Neuronal stem cell (in vitro differentiated cells): ENCODE results near the gene TPST1.

Experiments used
- DNase-seq: peaks from one replicate; pipeline ENCODE4 v3.0.0-alpha.2; 2013; ENCODE audit warnings: low spot score
- H2AFZ ChIP-seq: one replicate; pipeline ENCODE4 v1.6.1; 2013; ENCODE audit warnings: mild to moderate bottlenecking, low read length, inconsistent platforms
- H2AK5ac ChIP-seq: 2 replicates; pipeline ENCODE4 v1.6.1; 2013; ENCODE audit warnings: low read depth, mild to moderate bottlenecking, inconsistent platforms, low read length, moderate library complexity, mixed read lengths
- H2BK120ac ChIP-seq: 2 replicates; pipeline ENCODE4 v1.6.1; 2013; ENCODE audit warnings: low read depth, mild to moderate bottlenecking, inconsistent platforms, low read length, moderate library complexity, mixed read lengths
- H2BK12ac ChIP-seq: one replicate; pipeline ENCODE4 v1.6.1; 2013; ENCODE audit warnings: low read length, inconsistent platforms
- H2BK15ac ChIP-seq: 2 replicates; pipeline ENCODE4 v1.6.1; 2013; ENCODE audit warnings: mild to moderate bottlenecking, low read length, inconsistent platforms, mixed read lengths
- H2BK5ac ChIP-seq: one replicate; pipeline ENCODE4 v1.6.1; 2013; ENCODE audit warnings: inconsistent platforms, mild to moderate bottlenecking, low read length, moderate library complexity
- H3K14ac ChIP-seq: one replicate; pipeline ENCODE4 v1.6.1; 2013; ENCODE audit warnings: low read length, inconsistent platforms
- H3K18ac ChIP-seq: 2 replicates; pipeline ENCODE4 v1.6.1; 2013; ENCODE audit warnings: low read length, inconsistent platforms
- H3K23ac ChIP-seq: 2 replicates; pipeline ENCODE4 v1.6.1; 2013; ENCODE audit warnings: low read depth, mild to moderate bottlenecking, mixed read lengths, low read length, inconsistent platforms; ENCODE audit not compliant: poor library complexity
- H3K27ac ChIP-seq: replicated peaks from 3 replicates; pipeline ENCODE4 v1.5.1; 2013; ENCODE audit warnings: low read length, inconsistent platforms
- H3K27me3 ChIP-seq, 3 experiments: 2 replicates each; pipeline ENCODE4 v1.6.1; 2013; ENCODE audit warnings: low read length in 3 of 3, mild to moderate bottlenecking in 2 of 3, inconsistent platforms in 1 of 3, low read depth in 1 of 3, mixed read lengths in 1 of 3, moderate library complexity in 1 of 3; ENCODE audit not compliant: control insufficient read depth in 3 of 3, insufficient read depth in 3 of 3
- H3K36me3 ChIP-seq, 2 donors: replicated peaks in 1 of 2; 2 replicates each; pipeline ENCODE4 v1.6.1; 2013; ENCODE audit warnings: low read length in 2 of 2; ENCODE audit not compliant: control insufficient read depth in 2 of 2, insufficient read depth in 2 of 2
- H3K4ac ChIP-seq: 2 replicates; pipeline ENCODE4 v1.6.1; 2013; ENCODE audit warnings: inconsistent platforms, mild to moderate bottlenecking, low read length, moderate library complexity
- H3K4me1 ChIP-seq, 2 donors: 1 replicate in 1 of 2; 2 replicates in 1 of 2; pipeline ENCODE4 v1.6.1; 2013; ENCODE audit warnings: low read length in 2 of 2, low read depth in 1 of 2; ENCODE audit not compliant: control insufficient read depth in 2 of 2, insufficient read depth in 1 of 2
- H3K4me2 ChIP-seq: one replicate; pipeline ENCODE4 v1.6.1; 2013; ENCODE audit warnings: mild to moderate bottlenecking, low read length, inconsistent platforms; ENCODE audit not compliant: insufficient read depth, poor library complexity, severe bottlenecking
- H3K4me3 ChIP-seq, 2 donors: 2 replicates each; pipeline ENCODE4 v1.5.1; 2013; ENCODE audit warnings: low read length in 2 of 2, mild to moderate bottlenecking in 2 of 2, inconsistent platforms in 1 of 2, moderate library complexity in 1 of 2
- H3K79me1 ChIP-seq: one replicate; pipeline ENCODE4 v1.6.1; 2013; ENCODE audit warnings: low read depth, mild to moderate bottlenecking, inconsistent platforms, low read length, moderate library complexity
- H3K9ac ChIP-seq: one replicate; pipeline ENCODE4 v1.6.1; 2013; ENCODE audit warnings: mild to moderate bottlenecking, low read depth, low read length, inconsistent platforms; ENCODE audit not compliant: poor library complexity
- H3K9me3 ChIP-seq, 2 donors: replicated peaks in 1 of 2; 2 replicates each; pipeline versions ENCODE3 to v1.6.1; 2013; ENCODE audit warnings: low read length in 2 of 2, mild to moderate bottlenecking in 2 of 2, inconsistent platforms in 1 of 2, low read depth in 1 of 2, mixed read lengths in 1 of 2, moderate library complexity in 1 of 2; ENCODE audit not compliant: control insufficient read depth in 2 of 2, insufficient read depth in 1 of 2
- H4K8ac ChIP-seq: one replicate; pipeline ENCODE4 v1.6.1; 2013; ENCODE audit warnings: low read depth, mild to moderate bottlenecking, inconsistent platforms, low read length, moderate library complexity
- H4K91ac ChIP-seq: one replicate; pipeline ENCODE4 v1.6.1; 2013; ENCODE audit warnings: low read length, low read depth, mild to moderate bottlenecking, inconsistent platforms; ENCODE audit not compliant: poor library complexity
- WGBS, 2 donors: extraction: QIAGEN DNeasy Blood & Tissue Kit; methylation state at CpG; one replicate each; pipeline ENCODE4 v1.1.7; 2013; ENCODE audit warnings: missing lambda C conversion rate in 2 of 2, mixed read lengths in 1 of 2; ENCODE audit not compliant: insufficient read length in 2 of 2, insufficient replicate concordance in 1 of 2; ENCODE audit errors: extremely low coverage in 2 of 2; 5-methylcytosine and 5-hydroxymethylcytosine counted together

TPST1 gene

GRCh38 chr7:66255534-66256100, 50.5 kb downstream of the TPST1 start:
- no peak overlapping the region for H4K8ac ChIP-seq
- no peak overlapping the region for H2BK15ac ChIP-seq
- no peak overlapping the region for H2AK5ac ChIP-seq
- H3K4ac ChIP-seq, result no peak overlapping the region
- no peak overlapping the region for H3K4me2 ChIP-seq
- DNase-seq, result no peak
- no peak overlapping the region for H2BK5ac ChIP-seq
- H3K36me3 ChIP-seq, result peaks cover 0 to 7% of the 10 kb centered on the region in 2 donors
- H3K18ac ChIP-seq, result no peak overlapping the region
- H3K27ac ChIP-seq, result no peak overlapping the region
- peaks cover 0 to 2% of the 10 kb centered on the region in 2 donors for H3K4me1 ChIP-seq
- no peak overlapping the region for H2BK12ac ChIP-seq
- no peaks in the 10 kb centered on the region for H3K79me1 ChIP-seq
- H3K4me3 ChIP-seq, result no peak overlapping the region
- no peak overlapping the region for H4K91ac ChIP-seq
- no peak overlapping the region for H2BK120ac ChIP-seq
- H3K9ac ChIP-seq, result no peak overlapping the region
- H3K14ac ChIP-seq, result no peak overlapping the region
- H3K23ac ChIP-seq, result no peak overlapping the region
- no peaks in the 10 kb centered on the region for H3K27me3 ChIP-seq
- peaks cover 0 to 5% of the 10 kb centered on the region in 2 donors for H3K9me3 ChIP-seq
- no peak overlapping the region for H2AFZ ChIP-seq

- H3K27ac ChIP-seq, result no peak overlapping the region
- no peak overlapping the region for H3K23ac ChIP-seq
- no peak overlapping the region for H2BK12ac ChIP-seq
- no peak overlapping the region for H3K4me2 ChIP-seq
- H2AFZ ChIP-seq, result no peak overlapping the region
- no peak overlapping the region for H3K4ac ChIP-seq
- H3K27me3 ChIP-seq, result no peaks in the 10 kb centered on the region
- no peak for DNase-seq
- H2BK120ac ChIP-seq, result no peak overlapping the region
- peaks cover 0 to 7% of the 10 kb centered on the region in 2 donors for H3K36me3 ChIP-seq
- no peak overlapping the region for H3K9ac ChIP-seq
- H2BK15ac ChIP-seq, result no peak overlapping the region
- no peak overlapping the region for H3K18ac ChIP-seq
- H3K4me3 ChIP-seq, result no peak overlapping the region
- peaks cover 0 to 5% of the 10 kb centered on the region in 2 donors for H3K9me3 ChIP-seq
- H3K14ac ChIP-seq, result no peak overlapping the region
- no CpG with 5 or more reads among the region's 1 CpG for WGBS, 2 donors
- no peak overlapping the region for H4K91ac ChIP-seq
- H2BK5ac ChIP-seq, result no peak overlapping the region
- no peak overlapping the region for H2AK5ac ChIP-seq
- no peaks in the 10 kb centered on the region for H3K79me1 ChIP-seq
- no peak overlapping the region for H4K8ac ChIP-seq
- peaks cover 0 to 2% of the 10 kb centered on the region in 2 donors for H3K4me1 ChIP-seq
Observed at GRCh38 chr7:66256281-66256680, 51.1 kb downstream of the TPST1 start.

GRCh38 chr7:66257481-66257880, 52.3 kb downstream of the TPST1 start:
- H3K4ac ChIP-seq, result no peak overlapping the region
- no CpG with 5 or more reads among the region's 4 CpGs for WGBS, 2 donors
- peaks cover 2% of the 10 kb centered on the region for H3K79me1 ChIP-seq
- no peak overlapping the region for H2AK5ac ChIP-seq
- no peak overlapping the region for H2BK15ac ChIP-seq
- no peak overlapping the region for H2BK12ac ChIP-seq
- H3K9me3 ChIP-seq, result peaks cover 3 to 9% of the 10 kb centered on the region in 2 donors
- no peak overlapping the region for H3K4me2 ChIP-seq
- H4K91ac ChIP-seq, result no peak overlapping the region
- no peak overlapping the region for H4K8ac ChIP-seq
- no peak overlapping the region for H3K23ac ChIP-seq
- H3K18ac ChIP-seq, result no peak overlapping the region
- no peak overlapping the region for H3K14ac ChIP-seq
- no peak overlapping the region for H3K4me3 ChIP-seq
- H2BK120ac ChIP-seq, result no peak overlapping the region
- H3K27ac ChIP-seq, result no peak overlapping the region
- H3K36me3 ChIP-seq, result peaks cover 1 to 7% of the 10 kb centered on the region in 2 donors
- H3K27me3 ChIP-seq, result no peaks in the 10 kb centered on the region
- H3K4me1 ChIP-seq, result peaks cover 0 to 2% of the 10 kb centered on the region in 2 donors
- H2AFZ ChIP-seq, result no peak overlapping the region
- no peak for DNase-seq
- no peak overlapping the region for H2BK5ac ChIP-seq
- H3K9ac ChIP-seq, result no peak overlapping the region

DNA sequence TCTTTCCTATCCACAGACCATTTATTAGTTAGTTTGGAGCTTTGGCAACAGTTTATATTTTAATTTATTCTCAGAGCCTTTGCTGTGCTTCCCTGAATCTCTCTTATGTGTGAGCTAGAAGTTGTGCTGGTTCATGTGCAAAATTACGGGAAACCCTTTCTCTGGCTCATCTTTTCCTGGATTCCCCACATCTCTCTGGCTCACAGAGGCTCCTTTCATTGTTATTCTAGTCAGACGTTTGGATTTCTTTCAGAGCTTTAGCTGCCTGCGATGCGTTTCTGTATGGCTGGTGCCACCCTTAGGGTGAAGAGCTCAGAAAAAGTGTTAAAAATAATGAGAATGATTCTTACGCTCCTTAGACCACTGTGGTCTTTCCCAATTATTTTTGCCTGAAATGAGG, 53.3 kb downstream of the TPST1 start:
- no peak overlapping the region for H3K18ac ChIP-seq
- H3K9me3 ChIP-seq, result peaks cover 3 to 9% of the 10 kb centered on the region in 2 donors
- peaks cover 0 to 2% of the 10 kb centered on the region in 2 donors for H3K4me1 ChIP-seq
- WGBS, 2 donors, result no CpG with 5 or more reads among the region's 5 CpGs
- H3K4me3 ChIP-seq, result no peak overlapping the region
- H2BK5ac ChIP-seq, result no peak overlapping the region
- no peak overlapping the region for H3K9ac ChIP-seq
- no peak overlapping the region for H2BK12ac ChIP-seq
- no peak overlapping the region for H4K91ac ChIP-seq
- peaks cover 2 to 7% of the 10 kb centered on the region in 2 donors for H3K36me3 ChIP-seq
- H3K4me2 ChIP-seq, result no peak overlapping the region
- H2BK15ac ChIP-seq, result no peak overlapping the region
- no peak overlapping the region for H3K23ac ChIP-seq
- H2AFZ ChIP-seq, result no peak overlapping the region
- H3K27ac ChIP-seq, result no peak overlapping the region
- H3K14ac ChIP-seq, result no peak overlapping the region
- H3K27me3 ChIP-seq, result no peaks in the 10 kb centered on the region
- H4K8ac ChIP-seq, result no peak overlapping the region
- H3K79me1 ChIP-seq, result peaks cover 2% of the 10 kb centered on the region
- H2AK5ac ChIP-seq, result no peak overlapping the region
- no peak for DNase-seq
- H2BK120ac ChIP-seq, result no peak overlapping the region
- H3K4ac ChIP-seq, result no peak overlapping the region
